Measurements from ENCODE around the gene CTDSPL2. TPM values are rescaled to one million over a fixed set of nuclear protein-coding genes. Genes with fewer than 3 reads are reported as not detected.
A peak's percentile ranks its signal among the peaks of the same experiment; 100 is the strongest.

CTDSPL2 gene
- total RNA-seq, 1 experiment from 2014 or later = 55.0 TPM

DNA sequence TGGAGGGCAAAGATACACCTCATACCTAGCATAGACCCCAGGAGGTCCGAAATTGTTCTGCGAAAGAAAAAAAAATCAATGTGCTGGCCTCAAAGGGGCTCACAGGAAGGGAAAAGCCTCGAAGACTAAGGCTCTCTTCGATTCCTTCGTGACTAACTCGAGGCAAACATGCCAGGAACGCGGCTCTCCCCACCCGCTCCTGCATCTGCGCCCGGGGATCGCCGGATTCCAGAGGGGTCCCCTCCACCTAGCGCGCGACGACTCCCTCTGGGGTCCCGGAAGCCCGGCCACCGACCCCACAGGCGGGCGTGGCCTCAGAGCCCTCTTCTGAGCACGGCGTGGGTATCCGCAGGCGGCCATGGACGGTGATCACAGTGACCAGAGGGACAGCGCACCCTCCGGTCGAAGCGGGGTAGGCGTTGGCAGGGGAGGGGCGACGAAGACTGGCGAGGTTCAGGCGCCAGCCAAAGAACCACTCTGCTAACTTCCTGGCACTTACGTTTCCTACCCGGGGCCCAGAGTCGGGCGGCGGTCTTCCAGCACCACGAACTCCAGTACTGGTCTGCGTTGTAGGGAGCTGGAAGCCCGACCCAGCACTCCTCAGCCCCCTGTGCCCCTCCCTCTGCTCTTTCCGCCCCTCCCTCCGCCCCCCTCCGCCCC is 109.0 kb downstream of the CTDSPL2 start:
- intact Hi-C loops (cut with micrococcal nuclease; ENCODE audit: unreplicated experiment) = no loop called here
- H2AFZ ChIP-seq = peak overlapping the region; percentile 89
- no TSS peak for BruUV-seq (replicated peaks)
- TF ChIP-seq, protein P1, sequence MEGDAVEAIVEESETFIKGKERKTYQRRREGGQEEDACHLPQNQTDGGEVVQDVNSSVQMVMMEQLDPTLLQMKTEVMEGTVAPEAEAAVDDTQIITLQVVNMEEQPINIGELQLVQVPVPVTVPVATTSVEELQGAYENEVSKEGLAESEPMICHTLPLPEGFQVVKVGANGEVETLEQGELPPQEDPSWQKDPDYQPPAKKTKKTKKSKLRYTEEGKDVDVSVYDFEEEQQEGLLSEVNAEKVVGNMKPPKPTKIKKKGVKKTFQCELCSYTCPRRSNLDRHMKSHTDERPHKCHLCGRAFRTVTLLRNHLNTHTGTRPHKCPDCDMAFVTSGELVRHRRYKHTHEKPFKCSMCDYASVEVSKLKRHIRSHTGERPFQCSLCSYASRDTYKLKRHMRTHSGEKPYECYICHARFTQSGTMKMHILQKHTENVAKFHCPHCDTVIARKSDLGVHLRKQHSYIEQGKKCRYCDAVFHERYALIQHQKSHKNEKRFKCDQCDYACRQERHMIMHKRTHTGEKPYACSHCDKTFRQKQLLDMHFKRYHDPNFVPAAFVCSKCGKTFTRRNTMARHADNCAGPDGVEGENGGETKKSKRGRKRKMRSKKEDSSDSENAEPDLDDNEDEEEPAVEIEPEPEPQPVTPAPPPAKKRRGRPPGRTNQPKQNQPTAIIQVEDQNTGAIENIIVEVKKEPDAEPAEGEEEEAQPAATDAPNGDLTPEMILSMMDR (conservative IDR thresholded peaks at IDR 0.05) = no peak; the same call in 1 of the 2 replicates
- no peak for TF ChIP-seq EZH2 (IDR thresholded peaks at IDR 0.05; ENCODE audit: low read depth)
- H3K9me3 ChIP-seq (ENCODE audit: insufficient read depth, low read depth) = no peaks in the 10 kb centered on the region
- peaks cover 62% of the 10 kb centered on the region for H3K79me2 ChIP-seq (ENCODE audit: low read depth)
- CTCF ChIA-PET = interaction anchor here (0.6 to 1.1 kb wide), 2 partner anchors 47 to 668 kb away, joined by 3 to 9 read pairs; no protein-coding TSS in a partner anchor
- peak; percentile 76 to 86 for DNase-seq
- peaks cover 12% of the 10 kb centered on the region; the same call in 1 of the 2 replicates for H3F3A ChIP-seq (ENCODE audit: insufficient read depth, low read depth)
- peaks cover 18% of the 10 kb centered on the region for H4K20me1 ChIP-seq (ENCODE audit: insufficient read depth)
- H3K36me3 ChIP-seq (ENCODE audit: low read depth) = peaks cover 13% of the 10 kb centered on the region
- H3K9me2 ChIP-seq (ENCODE audit: insufficient read depth) = no peaks in the 10 kb centered on the region
- no peaks in the 10 kb centered on the region for H3K27me3 ChIP-seq (ENCODE audit: insufficient read depth, low read depth)
- H3K4me2 ChIP-seq = peak overlapping the region; percentile 94
- H3K27ac ChIP-seq = peak overlapping the region; percentile 90
- peaks cover 21% of the 10 kb centered on the region for H3K4me1 ChIP-seq (replicated peaks; ENCODE audit: insufficient read depth)
- H3K4me3 ChIP-seq = peak overlapping the region; percentile 90
- POLR2A ChIA-PET (ENCODE audit: unreplicated experiment) = interaction anchor here (0.5 to 0.9 kb wide), 6 partner anchors 8 to 1040 kb away, joined by 4 to 10 read pairs (median 5); partner anchors contain the start of genes CTDSPL2 and TRIM69

DNA sequence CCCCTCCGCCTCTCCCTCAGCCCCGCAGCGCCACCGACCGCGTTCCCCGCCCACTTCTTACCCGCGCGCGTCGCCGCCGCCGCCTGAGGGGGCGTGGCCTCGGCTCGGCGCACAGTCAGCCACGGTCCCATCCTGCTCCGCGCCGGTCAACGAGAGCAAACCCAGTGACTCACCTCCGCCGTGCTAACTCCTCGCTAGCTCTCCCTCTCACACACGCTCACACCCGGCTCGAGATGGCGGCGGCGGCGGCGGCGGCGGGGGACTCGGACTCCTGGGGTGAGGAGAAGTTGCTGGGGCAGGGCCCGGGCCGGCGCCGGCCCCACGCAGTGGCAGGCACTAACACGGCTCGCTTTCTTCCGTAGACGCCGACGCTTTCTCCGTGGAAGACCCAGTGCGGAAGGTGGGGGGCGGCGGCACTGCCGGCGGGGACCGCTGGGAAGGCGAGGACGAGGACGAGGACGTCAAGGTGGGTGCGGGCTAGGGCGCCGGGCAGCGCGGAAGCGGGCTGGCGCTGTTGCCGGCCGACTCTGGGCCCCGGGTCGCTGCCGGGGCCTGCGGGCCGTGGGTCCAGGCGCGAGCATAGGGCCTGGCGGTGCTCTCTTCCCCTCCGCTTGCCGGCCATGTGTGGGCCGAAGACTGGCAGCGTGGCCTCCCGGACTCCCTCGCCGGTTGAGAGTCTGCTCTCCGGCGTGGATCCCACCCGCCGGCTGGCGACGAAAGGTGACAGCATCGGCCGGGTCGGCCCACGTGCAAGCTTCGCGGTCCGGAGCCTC is 109.7 kb downstream of the CTDSPL2 start, which contains the start of gene EIF3J:
TSS of gene EIF3J (plus strand) at position 186 of the 773 bp plus-strand sequence. CDS start at position 234, 48 bp downstream.
- peak within 1 kb of the TSS; percentile 94 for H3K4me2 ChIP-seq
- peak within 1 kb of the TSS; percentile 91 for H3K4me3 ChIP-seq
- peak; percentile 82 to 95 for DNase-seq
- peak within 1 kb of the TSS; percentile 90 for H3K27ac ChIP-seq
- CTCF ChIA-PET = interaction anchor here (0.6 to 1.1 kb wide), 2 partner anchors 48 to 669 kb away, joined by 3 to 9 read pairs; no protein-coding TSS in a partner anchor
- peaks cover 22% of the 10 kb centered on the region for H4K20me1 ChIP-seq (ENCODE audit: insufficient read depth)
- H3K9me3 ChIP-seq (ENCODE audit: insufficient read depth, low read depth) = no peaks in the 10 kb centered on the region
- no peaks in the 10 kb centered on the region for H3K27me3 ChIP-seq (ENCODE audit: insufficient read depth, low read depth)
- H3K9me2 ChIP-seq (ENCODE audit: insufficient read depth) = no peaks in the 10 kb centered on the region
- peak within 1 kb of the TSS; percentile 89 for H2AFZ ChIP-seq
- BruUV-seq (replicated peaks) = no TSS peak
- peaks cover 69% of the 10 kb centered on the region for H3K79me2 ChIP-seq (ENCODE audit: low read depth)
- peaks cover 12% of the 10 kb centered on the region; the same call in 1 of the 2 replicates for H3F3A ChIP-seq (ENCODE audit: insufficient read depth, low read depth)
- intact Hi-C loops (cut with micrococcal nuclease; ENCODE audit: unreplicated experiment) = no loop called here
- TF ChIP-seq, protein P1 (conservative IDR thresholded peaks at IDR 0.05) = no peak
- TF ChIP-seq EZH2 (IDR thresholded peaks at IDR 0.05; ENCODE audit: low read depth) = no peak
- H3K4me1 ChIP-seq (replicated peaks; ENCODE audit: insufficient read depth) = peaks cover 28% of the 10 kb centered on the region
- POLR2A ChIA-PET (ENCODE audit: unreplicated experiment) = interaction anchor here (0.5 to 0.9 kb wide), 9 partner anchors 8 to 1041 kb away, joined by 4 to 10 read pairs (median 7); partner anchors contain the start of genes CTDSPL2 and TRIM69
- peaks cover 13% of the 10 kb centered on the region for H3K36me3 ChIP-seq (ENCODE audit: low read depth)

DNA sequence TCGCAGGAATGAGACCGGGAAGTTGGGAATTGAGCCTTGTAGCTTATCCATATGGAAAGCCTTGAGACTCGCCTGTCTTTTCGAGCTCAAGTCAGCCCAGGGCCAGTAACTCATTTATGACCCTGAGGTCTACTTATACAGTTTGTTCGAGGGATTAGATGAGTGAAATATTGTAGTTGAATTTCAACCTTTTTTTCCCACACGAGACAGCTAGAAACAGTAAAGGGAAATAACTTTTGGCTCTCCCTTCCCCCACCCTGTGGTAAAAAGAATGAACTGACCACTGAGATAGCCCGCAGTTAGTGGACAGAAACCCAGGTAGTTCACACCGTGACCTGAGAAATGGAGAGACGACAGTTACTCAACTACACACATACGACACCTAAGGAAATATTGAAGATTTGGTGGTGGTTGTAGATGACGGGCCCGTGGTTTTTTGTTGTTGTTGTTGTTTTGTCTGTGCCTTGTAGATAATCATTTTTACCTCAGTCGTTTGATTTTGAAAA is 110.4 kb downstream of the CTDSPL2 start:
- H3K4me2 ChIP-seq = peak overlapping the region; percentile 86
- TF ChIP-seq EZH2 (IDR thresholded peaks at IDR 0.05; ENCODE audit: low read depth) = no peak
- TF ChIP-seq, protein P1 (conservative IDR thresholded peaks at IDR 0.05) = no peak
- BruUV-seq (replicated peaks) = no TSS peak
- DNase-seq = no peak
- H3K79me2 ChIP-seq (ENCODE audit: low read depth) = peaks cover 76% of the 10 kb centered on the region
- H3K27me3 ChIP-seq (ENCODE audit: insufficient read depth, low read depth) = no peaks in the 10 kb centered on the region
- H2AFZ ChIP-seq = peak overlapping the region; percentile 73; the same call in 1 of the 2 replicates
- no peaks in the 10 kb centered on the region for H3K9me3 ChIP-seq (ENCODE audit: insufficient read depth, low read depth)
- no peaks in the 10 kb centered on the region for H3K9me2 ChIP-seq (ENCODE audit: insufficient read depth)
- H3K27ac ChIP-seq = peak overlapping the region; percentile 87
- ChIA-PET POLR2A (ENCODE audit: unreplicated experiment) (interaction anchor here (0.6 kb wide), 1 partner anchor 507 kb away, joined by 33 read pairs; no protein-coding TSS in a partner anchor), CTCF (interaction anchor here (0.6 kb wide), 1 partner anchor 633 kb away, joined by 8 read pairs; no protein-coding TSS in a partner anchor)
- H3F3A ChIP-seq (ENCODE audit: insufficient read depth, low read depth) = peaks cover 16% of the 10 kb centered on the region; the same call in 1 of the 2 replicates
- H3K36me3 ChIP-seq (ENCODE audit: low read depth) = peaks cover 13% of the 10 kb centered on the region
- peaks cover 25% of the 10 kb centered on the region for H4K20me1 ChIP-seq (ENCODE audit: insufficient read depth)
- H3K4me1 ChIP-seq (replicated peaks; ENCODE audit: insufficient read depth) = peaks cover 33% of the 10 kb centered on the region
- intact Hi-C loops (cut with micrococcal nuclease; ENCODE audit: unreplicated experiment) = no loop called here
- H3K4me3 ChIP-seq = peak overlapping the region; percentile 91
